Muscle layer of colon (tissue), 2 donors: ENCODE results near the gene ZNF581.
A peak's percentile ranks its signal among the peaks of the same experiment; 100 is the strongest.

Experiments
- H3K27ac ChIP-seq: one replicate; pipeline ENCODE4 v1.7.0; 2013; ENCODE audit warnings: low read depth, mild to moderate bottlenecking, low read length, moderate library complexity
- H3K27me3 ChIP-seq, 2 donors: one replicate each; pipeline ENCODE4 v1.7.0; 2013; ENCODE audit warnings: low read length in 2 of 2, mild to moderate bottlenecking in 2 of 2; ENCODE audit not compliant: insufficient read depth in 2 of 2, control insufficient read depth in 1 of 2
- H3K36me3 ChIP-seq: one replicate; pipeline ENCODE4 v1.7.0; 2013; ENCODE audit warnings: mild to moderate bottlenecking, low read length; ENCODE audit not compliant: insufficient read depth
- H3K4me1 ChIP-seq: one replicate; pipeline ENCODE4 v1.7.0; 2013; ENCODE audit warnings: mild to moderate bottlenecking, low read length; ENCODE audit not compliant: insufficient read depth
- H3K4me3 ChIP-seq, 2 donors: one replicate each; pipeline ENCODE4 v1.7.0; 2013; ENCODE audit warnings: low read length in 2 of 2, low read depth in 1 of 2, mild to moderate bottlenecking in 1 of 2, moderate library complexity in 1 of 2
- H3K9ac ChIP-seq: one replicate; pipeline ENCODE4 v1.7.0; 2013; ENCODE audit warnings: low read length
- H3K9me3 ChIP-seq: one replicate; pipeline ENCODE4 v1.7.0; 2013; ENCODE audit warnings: mild to moderate bottlenecking, low read length
- donor health status: abdominal sarcoma.
- donor health status: Adenocarcinoma of cecum.

The ZNF581 gene

DNA sequence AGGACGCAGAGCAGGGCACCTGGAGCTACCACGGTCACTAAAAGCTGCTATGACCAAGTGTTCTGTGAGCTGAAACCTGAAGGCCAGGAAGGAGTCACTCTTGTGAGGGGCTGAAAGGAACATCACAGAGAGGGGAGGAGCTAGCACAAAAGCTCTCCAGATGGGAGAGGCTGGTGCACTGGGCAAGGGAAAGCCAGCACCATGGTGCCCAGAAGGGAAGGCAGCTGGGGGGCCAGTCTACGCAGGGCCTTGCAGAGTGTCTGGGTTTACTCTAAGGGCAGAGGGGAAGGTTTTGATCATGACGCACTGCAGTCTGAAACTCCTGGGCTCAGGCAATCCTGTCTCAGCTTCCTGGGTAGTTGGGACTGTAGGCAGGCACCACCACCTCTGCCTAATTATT lies 6.7 kb upstream of the ZNF581 start:
- no peak overlapping the region for H3K27ac ChIP-seq
- H3K9me3 ChIP-seq, result no peaks in the 10 kb centered on the region
- H3K9ac ChIP-seq, result no peak overlapping the region
- peak overlapping the region in 1 of 2 donors; percentile 98 for H3K4me3 ChIP-seq
- H3K4me1 ChIP-seq, result peaks cover 44% of the 10 kb centered on the region
- no peaks in the 10 kb centered on the region for H3K27me3 ChIP-seq
- no peaks in the 10 kb centered on the region for H3K36me3 ChIP-seq

- H3K9ac ChIP-seq, result no peak overlapping the region
- no peak overlapping the region for H3K27ac ChIP-seq
- no peaks in the 10 kb centered on the region for H3K36me3 ChIP-seq
- H3K4me1 ChIP-seq, result peaks cover 44% of the 10 kb centered on the region
- no peaks in the 10 kb centered on the region for H3K27me3 ChIP-seq
- H3K4me3 ChIP-seq, result no peak overlapping the region
- H3K9me3 ChIP-seq, result no peaks in the 10 kb centered on the region
Measured at GRCh38 chr19:55637534-55637933, 5.9 kb upstream of the ZNF581 start.

DNA sequence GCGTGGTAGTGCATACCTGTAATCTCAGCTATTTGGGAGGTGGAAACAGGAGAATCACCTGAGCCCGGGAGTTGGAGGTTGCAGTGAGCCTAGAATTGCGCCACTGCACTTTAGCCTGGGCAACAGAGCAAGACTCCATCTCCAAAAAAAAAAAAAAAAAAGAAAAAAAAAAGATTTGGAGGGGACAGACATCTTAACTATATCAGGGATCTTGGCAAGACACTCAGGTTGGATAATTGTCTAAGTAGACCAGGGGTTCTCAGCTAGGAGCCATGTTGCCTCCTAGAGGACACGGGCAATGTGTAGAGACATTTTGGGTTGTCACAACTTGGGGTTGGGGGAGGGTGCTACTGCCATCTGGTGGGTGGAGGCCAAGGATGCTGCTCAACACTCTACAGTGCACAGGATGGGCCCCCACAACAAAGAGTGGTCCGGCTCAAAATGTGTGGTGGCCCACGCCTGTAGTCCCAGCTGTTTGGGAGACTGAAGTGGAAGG lies 4.5 kb upstream of the ZNF581 start:
- Histone ChIP-seq H3K36me3 (no peaks in the 10 kb centered on the region), H3K27me3 (no peaks in the 10 kb centered on the region), H3K4me1 (peaks cover 44% of the 10 kb centered on the region), H3K27ac (no peak overlapping the region), H3K9ac (no peak overlapping the region), H3K4me3 (no peak overlapping the region), H3K9me3 (no peaks in the 10 kb centered on the region)

GRCh38 chr19:55640043-55640576 lies 3.3 kb upstream of the ZNF581 start:
- Histone ChIP-seq H3K27ac (peak overlapping the region; percentile 84), H3K4me3 (peak overlapping the region; percentile 64 to 78), H3K4me1 (peaks cover 53% of the 10 kb centered on the region)

GRCh38 chr19:55640577-55641425 lies 2.6 kb upstream of the ZNF581 start, which contains the start of gene ZNF580:
Gene ZNF580, plus strand, starts transcription at chr19:55641002. Its CDS starts 1,507 bp downstream, at chr19:55642509.
- peaks cover 50% of the 10 kb centered on the region for H3K4me1 ChIP-seq
- no peaks in the 10 kb centered on the region for H3K27me3 ChIP-seq
- peak within 1 kb of the TSS; percentile 54 for H3K9ac ChIP-seq
- peak within 1 kb of the TSS; percentile 84 for H3K27ac ChIP-seq
- peak within 1 kb of the TSS; percentile 78 to 95 for H3K4me3 ChIP-seq
- no peaks in the 10 kb centered on the region for H3K9me3 ChIP-seq
- H3K36me3 ChIP-seq, result peaks cover 10% of the 10 kb centered on the region

More at GRCh38 chr19:55640043-55640576, 3.3 kb upstream of the ZNF581 start:
- Histone ChIP-seq H3K9ac (peak overlapping the region; percentile 39), H3K9me3 (no peaks in the 10 kb centered on the region), H3K36me3 (peaks cover 5% of the 10 kb centered on the region), H3K27me3 (no peaks in the 10 kb centered on the region)

GRCh38 chr19:55641426-55642152 lies 1.9 kb upstream of the ZNF581 start:
- peaks cover 10% of the 10 kb centered on the region for H3K36me3 ChIP-seq
- H3K9ac ChIP-seq, result peak overlapping the region; percentile 54
- no peaks in the 10 kb centered on the region for H3K9me3 ChIP-seq
- H3K27me3 ChIP-seq, result no peaks in the 10 kb centered on the region
- H3K4me1 ChIP-seq, result peaks cover 42% of the 10 kb centered on the region
- H3K27ac ChIP-seq, result peak overlapping the region; percentile 84
- peak overlapping the region; percentile 78 to 95 for H3K4me3 ChIP-seq

GRCh38 chr19:55642153-55643002 lies 1.1 kb upstream of the ZNF581 start:
- H3K9ac ChIP-seq, result peak overlapping the region; percentile 39
- H3K27me3 ChIP-seq, result no peaks in the 10 kb centered on the region
- peaks cover 40% of the 10 kb centered on the region for H3K4me1 ChIP-seq
- H3K9me3 ChIP-seq, result no peaks in the 10 kb centered on the region
- H3K36me3 ChIP-seq, result peaks cover 10% of the 10 kb centered on the region
- H3K27ac ChIP-seq, result peak overlapping the region; percentile 84
- H3K4me3 ChIP-seq, result peak overlapping the region; percentile 78 to 95

DNA sequence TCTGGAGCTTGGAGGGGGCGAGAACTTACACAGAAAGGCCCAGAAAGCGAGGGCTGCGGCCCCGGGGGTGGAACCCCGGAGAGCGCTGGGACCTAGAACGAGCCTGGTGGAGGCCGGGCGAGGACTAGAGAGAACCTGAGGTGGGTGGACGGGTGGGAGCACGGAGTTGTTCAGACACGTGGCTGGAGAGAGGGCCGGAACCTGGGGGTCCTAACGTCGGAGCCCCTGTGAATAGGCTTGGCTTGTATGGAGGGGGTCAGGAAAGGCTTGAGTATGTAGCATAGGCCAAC lies 383 bp downstream of the ZNF581 start:
- Histone ChIP-seq H3K27me3 (no peaks in the 10 kb centered on the region), H3K9me3 (no peaks in the 10 kb centered on the region), H3K9ac (peak overlapping the region; percentile 58), H3K36me3 (peaks cover 10% of the 10 kb centered on the region), H3K4me3 (peak overlapping the region; percentile 78 to 95), H3K27ac (peak overlapping the region; percentile 52), H3K4me1 (peaks cover 35% of the 10 kb centered on the region)

- peak overlapping the region; percentile 52 for H3K27ac ChIP-seq
- H3K36me3 ChIP-seq, result peaks cover 10% of the 10 kb centered on the region
- H3K9ac ChIP-seq, result peak overlapping the region; percentile 58
- H3K4me1 ChIP-seq, result peaks cover 35% of the 10 kb centered on the region
- no peaks in the 10 kb centered on the region for H3K27me3 ChIP-seq
- H3K4me3 ChIP-seq, result peak overlapping the region; percentile 78 to 95
- no peaks in the 10 kb centered on the region for H3K9me3 ChIP-seq
Measured at GRCh38 chr19:55644191-55644833, 863 bp downstream of the ZNF581 start.

- H3K27me3 ChIP-seq, result no peaks in the 10 kb centered on the region
- peaks cover 33% of the 10 kb centered on the region for H3K4me1 ChIP-seq
- H3K9me3 ChIP-seq, result no peaks in the 10 kb centered on the region
- peaks cover 10% of the 10 kb centered on the region for H3K36me3 ChIP-seq
- peak overlapping the region in 1 of 2 donors; percentile 95 for H3K4me3 ChIP-seq
- no peak overlapping the region for H3K9ac ChIP-seq
- H3K27ac ChIP-seq, result peak overlapping the region; percentile 37
Measured at GRCh38 chr19:55644842-55645511, 1.5 kb downstream of the ZNF581 start.
